GM12878 (cell line): Measurements from ENCODE around the gene BICRAL.

ENCODE experiments used
- MYC ChIP-seq: IDR thresholded peaks from 2 replicates; pipeline ENCODE4 v1.6.1; 2011; ENCODE audit warnings: mild to moderate bottlenecking, low read length, moderate library complexity, inconsistent platforms; ENCODE audit not compliant: insufficient read depth, insufficient replicate concordance, insufficient read length, severe bottlenecking
- TAF1 ChIP-seq: IDR thresholded peaks from 2 replicates; pipeline ENCODE4 v1.6.1; 2011; ENCODE audit warnings: mild to moderate bottlenecking, low read depth, low read length, borderline replicate concordance
- YY1 ChIP-seq: IDR thresholded peaks from 2 replicates; pipeline ENCODE4 v1.6.1; 2011; ENCODE audit warnings: low read depth, mild to moderate bottlenecking, low read length
- TF ChIP-seq, protein P1 (sequence below), 3 experiments: IDR thresholded peaks in 2 of 3; conservative IDR thresholded peaks in 1 of 3; 2 replicates each; pipeline ENCODE4 v1.5.1; 2011; ENCODE audit warnings: low read depth in 3 of 3, low read length in 3 of 3, mild to moderate bottlenecking in 3 of 3, control low read depth in 2 of 3, moderate library complexity in 2 of 3, inconsistent platforms in 1 of 3, mixed read lengths in 1 of 3; ENCODE audit not compliant: control insufficient read depth in 2 of 3, insufficient read depth in 1 of 3; ENCODE audit errors: extremely low read depth in 1 of 3

DNA sequence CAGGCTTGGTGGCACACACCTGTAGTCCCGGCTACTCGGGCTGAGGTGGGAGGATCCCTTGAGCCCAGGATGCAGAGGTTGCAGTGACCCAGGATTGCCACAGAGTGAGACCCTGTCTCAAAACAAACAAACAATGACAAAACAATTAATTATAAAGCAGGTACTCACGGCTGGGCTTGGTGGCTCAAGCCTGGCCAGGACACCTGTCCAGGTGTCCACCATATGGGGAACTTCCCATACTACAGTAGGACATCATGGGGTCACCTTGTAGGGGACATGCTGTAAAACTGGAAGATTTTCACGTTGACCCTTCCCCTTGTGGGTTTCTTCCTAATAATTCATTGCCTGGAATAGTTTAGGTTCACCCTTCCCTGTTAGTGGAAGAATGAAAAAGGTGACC lies 66.8 kb downstream of the BICRAL start:
- TF ChIP-seq, protein P1, sequence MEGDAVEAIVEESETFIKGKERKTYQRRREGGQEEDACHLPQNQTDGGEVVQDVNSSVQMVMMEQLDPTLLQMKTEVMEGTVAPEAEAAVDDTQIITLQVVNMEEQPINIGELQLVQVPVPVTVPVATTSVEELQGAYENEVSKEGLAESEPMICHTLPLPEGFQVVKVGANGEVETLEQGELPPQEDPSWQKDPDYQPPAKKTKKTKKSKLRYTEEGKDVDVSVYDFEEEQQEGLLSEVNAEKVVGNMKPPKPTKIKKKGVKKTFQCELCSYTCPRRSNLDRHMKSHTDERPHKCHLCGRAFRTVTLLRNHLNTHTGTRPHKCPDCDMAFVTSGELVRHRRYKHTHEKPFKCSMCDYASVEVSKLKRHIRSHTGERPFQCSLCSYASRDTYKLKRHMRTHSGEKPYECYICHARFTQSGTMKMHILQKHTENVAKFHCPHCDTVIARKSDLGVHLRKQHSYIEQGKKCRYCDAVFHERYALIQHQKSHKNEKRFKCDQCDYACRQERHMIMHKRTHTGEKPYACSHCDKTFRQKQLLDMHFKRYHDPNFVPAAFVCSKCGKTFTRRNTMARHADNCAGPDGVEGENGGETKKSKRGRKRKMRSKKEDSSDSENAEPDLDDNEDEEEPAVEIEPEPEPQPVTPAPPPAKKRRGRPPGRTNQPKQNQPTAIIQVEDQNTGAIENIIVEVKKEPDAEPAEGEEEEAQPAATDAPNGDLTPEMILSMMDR (IDR thresholded peaks at IDR 0.05 in 2 of 3, conservative IDR thresholded peaks at IDR 0.05 in 1 of 3; ENCODE audit: control insufficient read depth in 2 of 3, extremely low read depth in 1 of 3, insufficient read depth in 1 of 3, low read depth in 3 of 3, low read length in 3 of 3), result no peak
- TF ChIP-seq YY1, result no peak
- TF ChIP-seq MYC, result no peak
- TF ChIP-seq TAF1, result no peak
